Inferior parietal cortex (tissue), 1 donor: ENCODE results near the gene EXOSC5.
"Not testable (repeated sequence)": the region's sequence is repeated elsewhere in the genome, so short reads cannot be mapped to it uniquely, and the experiment has no call there.

Experiments
- DNase-seq: peaks from one replicate; pipeline ENCODE4 v3.0.0-alpha.2; 2016; ENCODE audit errors: extremely low spot score

Gene EXOSC5

DNA sequence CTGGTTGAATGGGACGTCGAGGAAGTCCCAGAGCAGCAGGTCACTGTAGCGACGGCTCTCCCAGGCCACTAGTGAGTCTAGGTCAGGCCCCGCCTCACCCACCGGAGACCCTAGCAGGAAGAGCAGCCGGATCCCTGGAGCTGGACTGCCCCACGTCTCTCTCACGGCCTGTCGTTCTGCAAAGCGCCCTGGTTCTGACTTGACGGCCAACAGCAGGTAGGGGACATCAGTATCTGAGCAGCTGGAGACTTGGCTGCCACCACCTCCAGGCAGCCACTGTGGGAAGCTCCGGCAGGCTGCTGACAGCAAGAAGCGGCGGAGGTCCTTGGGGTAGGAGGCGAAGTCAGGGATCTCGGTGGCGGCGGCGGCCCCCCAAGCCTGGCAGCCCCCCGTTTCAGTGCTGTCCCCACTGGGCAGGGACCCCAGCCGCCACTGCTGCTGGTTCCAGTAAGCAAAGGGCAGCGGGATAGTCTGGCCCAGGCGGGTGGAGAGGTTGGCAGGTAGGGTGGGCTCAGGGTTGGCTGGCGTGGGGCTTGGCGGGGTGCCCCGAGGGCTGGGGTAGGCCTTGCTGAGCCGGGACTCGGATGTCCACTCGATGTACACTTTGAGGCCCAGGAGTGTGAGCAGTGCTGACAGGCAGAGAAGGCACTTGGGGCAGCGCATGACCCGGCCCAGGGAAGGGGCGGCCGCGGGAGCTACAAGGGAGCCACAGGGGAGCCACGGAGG is 29.1 kb upstream of the EXOSC5 start:
- DNase-seq: no peak

DNA sequence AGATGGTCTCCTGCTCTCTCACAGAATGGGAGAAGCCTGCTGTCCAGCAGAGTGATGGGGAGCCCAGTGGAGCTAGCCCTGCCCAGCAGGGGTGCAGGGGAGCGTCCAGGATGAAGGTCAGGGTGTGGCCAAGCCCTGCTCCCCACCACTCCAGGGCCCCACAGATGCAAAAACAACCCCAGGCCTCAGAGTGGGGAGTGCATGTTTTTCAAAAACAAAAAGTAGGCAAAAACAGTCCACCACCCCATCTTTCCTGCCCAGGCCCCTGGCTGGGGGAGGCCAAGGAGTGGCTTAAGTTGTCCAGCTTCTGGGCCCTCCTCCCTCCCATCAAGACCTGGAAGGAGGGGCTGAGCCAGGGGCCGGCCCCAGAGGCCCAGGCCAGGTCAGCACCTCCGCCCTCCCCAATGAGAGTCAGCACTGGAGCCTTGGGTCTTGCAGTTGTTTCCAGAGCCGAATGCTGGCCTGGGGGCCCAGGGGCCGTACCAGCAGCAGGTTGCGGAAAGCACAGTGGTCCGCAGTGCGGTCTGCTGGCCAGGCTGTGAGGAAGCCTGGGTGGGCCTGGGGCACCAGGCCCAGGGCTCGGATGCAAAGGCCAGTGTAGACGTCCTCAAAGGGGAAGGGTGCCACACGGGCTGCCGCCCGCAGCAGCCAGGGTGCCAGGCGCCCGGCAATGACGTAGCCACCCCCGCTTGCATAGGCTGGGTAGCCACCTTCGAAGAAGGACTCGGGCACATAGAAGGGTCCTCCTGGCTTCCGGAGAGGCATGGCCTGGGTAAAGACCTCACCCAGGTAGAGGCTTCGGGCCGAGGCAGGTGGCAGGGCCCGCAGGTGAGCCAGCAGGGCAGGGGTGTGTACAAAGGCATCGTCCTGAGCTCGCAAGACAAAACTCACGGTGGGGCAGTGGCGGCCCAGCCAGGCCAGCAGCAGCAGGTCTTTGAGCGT is 28.3 kb upstream of the EXOSC5 start:
- DNase-seq: no peak

DNA sequence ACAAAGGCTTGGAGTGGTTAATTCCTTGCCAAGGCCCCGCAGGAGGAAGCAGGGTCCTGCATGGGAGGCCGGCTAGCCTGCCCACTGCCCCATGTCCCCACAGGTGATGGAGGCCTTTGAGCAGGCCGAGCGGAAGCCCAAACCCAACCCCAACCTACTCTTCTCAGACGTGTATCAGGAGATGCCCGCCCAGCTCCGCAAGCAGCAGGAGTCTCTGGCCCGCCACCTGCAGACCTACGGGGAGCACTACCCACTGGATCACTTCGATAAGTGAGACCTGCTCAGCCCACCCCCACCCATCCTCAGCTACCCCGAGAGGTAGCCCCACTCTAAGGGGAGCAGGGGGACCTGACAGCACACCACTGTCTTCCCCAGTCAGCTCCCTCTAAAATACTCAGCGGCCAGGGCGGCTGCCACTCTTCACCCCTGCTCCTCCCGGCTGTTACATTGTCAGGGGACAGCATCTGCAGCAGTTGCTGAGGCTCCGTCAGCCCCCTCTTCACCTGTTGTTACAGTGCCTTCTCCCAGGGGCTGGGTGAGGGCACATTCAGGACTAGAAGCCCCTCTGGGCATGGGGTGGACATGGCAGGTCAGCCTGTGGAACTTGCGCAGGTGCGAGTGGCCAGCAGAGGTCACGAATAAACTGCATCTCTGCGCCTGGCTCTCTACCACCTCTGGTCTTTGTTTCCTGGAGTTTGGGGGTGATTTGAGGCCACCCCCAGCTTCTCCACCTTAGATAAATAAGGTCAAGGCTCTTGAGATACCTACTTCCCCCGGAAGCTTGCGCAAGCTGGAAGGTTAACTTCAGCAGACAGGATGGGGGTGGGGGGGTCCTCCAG is 27.4 kb upstream of the EXOSC5 start:
- no peak for DNase-seq

DNA sequence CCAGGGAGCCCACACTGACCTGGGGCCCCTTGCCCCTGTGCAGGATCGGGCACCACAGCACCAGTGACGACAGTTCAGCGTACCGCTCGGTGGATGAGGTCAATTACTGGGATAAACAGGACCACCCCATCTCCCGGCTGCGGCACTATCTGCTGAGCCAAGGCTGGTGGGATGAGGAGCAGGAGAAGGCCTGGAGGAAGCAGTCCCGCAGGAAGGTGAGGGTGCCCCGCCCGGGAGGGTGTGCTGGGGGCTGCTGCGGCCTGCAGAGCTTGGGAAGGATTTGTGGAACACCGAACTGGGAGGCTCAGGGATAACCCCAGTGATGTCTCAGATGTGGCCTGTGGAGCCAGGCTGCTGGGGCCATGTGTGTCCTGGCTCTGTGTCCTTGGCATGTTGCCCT is 25.8 kb upstream of the EXOSC5 start:
- DNase-seq: no peak

DNA sequence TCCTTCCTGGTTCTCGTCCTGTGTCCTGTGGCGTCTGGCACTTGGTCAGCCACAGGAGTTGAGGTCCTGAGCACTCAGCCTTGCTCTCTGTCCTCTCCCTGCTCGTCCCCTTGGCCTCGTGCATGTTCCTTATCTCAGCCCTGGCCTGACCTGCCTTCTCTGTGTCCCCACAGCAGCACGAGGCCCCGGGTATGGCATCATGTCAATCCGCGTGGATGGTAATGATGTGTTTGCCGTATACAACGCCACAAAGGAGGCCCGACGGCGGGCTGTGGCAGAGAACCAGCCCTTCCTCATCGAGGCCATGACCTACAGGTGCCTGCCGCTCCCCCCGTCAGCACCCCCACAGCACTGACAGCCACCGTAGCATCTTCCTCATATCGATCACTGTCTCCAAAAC is 25.3 kb upstream of the EXOSC5 start:
- DNase-seq: no peak

DNA sequence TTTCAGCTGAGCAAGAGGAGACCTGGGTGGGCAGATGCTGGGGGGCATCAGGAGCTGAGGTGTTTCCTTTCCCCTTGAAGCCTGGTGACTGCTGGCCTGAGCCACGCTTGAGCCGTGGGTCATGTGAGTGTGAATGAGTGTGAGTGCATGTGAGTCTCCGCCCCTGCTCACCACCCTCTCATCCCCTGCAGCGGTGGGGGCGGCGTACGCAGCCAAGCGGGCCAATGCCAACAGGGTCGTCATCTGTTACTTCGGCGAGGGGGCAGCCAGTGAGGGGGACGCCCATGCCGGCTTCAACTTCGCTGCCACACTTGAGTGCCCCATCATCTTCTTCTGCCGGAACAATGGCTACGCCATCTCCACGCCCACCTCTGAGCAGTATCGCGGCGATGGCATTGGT is 24.8 kb upstream of the EXOSC5 start:
- DNase-seq: no peak

DNA sequence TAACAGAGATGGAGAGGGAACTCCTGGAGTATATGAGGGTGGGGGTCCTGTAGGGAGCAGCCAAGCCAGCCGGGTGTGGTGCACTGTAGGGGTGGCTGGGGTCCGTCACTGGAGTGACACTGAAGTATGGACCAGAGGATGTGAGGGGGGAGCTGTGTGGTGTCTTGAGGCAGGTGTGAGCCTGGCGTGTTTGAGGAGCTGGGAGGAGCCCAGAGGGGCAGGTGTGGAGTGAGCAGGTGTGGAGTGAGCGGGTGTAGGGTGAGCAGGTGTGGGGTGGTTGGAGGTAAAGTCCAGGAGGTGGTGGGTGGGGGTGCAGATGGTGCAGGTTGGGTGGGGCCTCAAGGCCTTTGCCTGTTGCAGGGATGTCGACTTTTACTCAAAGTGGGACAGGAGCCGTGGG is 24.2 kb upstream of the EXOSC5 start:
- no peak for DNase-seq

DNA sequence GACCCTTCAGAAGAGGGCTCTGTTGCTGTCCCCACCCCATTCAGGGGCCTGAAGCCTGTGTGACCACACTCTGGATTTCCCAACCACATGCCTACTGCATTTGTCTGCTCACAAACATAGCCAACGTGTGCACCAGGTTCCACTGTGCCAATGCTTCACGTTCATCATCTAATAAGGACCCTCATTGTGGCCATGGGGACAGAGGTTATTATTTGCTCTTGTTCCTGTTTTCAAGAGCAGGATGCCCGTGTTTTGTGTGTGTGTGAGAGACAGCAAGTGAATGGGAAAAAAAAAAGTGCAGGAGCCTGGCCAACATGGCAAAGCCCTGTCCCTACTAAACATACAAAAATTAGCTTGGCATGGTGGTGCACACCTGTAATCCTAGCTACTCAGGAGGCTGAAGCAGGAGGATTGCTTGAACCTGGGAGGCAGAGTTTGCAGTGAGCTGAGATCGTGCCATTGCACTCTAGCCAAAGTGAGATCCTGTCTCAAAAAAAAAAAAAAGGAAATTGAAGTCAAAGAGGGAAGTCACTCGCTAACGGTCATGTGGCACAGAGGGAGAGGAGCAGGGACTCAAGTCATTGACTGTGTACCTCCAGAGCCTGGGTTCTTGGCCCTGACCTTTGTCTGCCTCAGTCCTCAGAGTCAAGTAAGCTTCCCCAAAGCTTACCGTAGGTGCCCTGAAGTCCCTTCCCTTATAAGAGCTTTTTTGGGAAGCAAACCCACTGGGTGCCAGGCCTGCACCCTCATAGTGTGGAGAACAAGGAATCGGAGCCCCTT is 23.1 kb upstream of the EXOSC5 start:
- no peak for DNase-seq

DNA sequence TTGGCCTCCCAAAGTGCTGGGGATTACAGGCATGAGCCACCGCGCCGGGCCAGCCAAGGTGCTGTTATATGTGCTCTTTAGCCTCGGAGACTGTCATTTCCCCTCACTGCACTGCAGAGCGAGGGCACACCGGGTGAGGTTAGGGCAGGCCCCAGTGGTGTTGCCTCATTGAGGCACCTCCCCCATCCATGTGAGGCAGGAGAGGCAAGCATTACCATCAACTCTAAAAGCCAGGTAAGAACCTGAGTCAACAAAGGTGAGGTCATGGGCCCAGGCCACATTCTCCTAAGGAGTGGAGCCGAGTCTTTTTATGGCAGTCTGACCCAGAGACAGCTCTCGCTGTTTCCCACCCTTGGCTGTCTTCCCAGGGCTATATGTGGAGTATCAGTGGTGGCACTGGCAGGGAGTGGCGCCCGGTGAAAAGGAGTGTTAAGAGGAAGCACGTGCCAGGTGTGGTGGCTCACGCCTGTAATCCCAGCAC is 19.1 kb upstream of the EXOSC5 start:
- DNase-seq: no peak

DNA sequence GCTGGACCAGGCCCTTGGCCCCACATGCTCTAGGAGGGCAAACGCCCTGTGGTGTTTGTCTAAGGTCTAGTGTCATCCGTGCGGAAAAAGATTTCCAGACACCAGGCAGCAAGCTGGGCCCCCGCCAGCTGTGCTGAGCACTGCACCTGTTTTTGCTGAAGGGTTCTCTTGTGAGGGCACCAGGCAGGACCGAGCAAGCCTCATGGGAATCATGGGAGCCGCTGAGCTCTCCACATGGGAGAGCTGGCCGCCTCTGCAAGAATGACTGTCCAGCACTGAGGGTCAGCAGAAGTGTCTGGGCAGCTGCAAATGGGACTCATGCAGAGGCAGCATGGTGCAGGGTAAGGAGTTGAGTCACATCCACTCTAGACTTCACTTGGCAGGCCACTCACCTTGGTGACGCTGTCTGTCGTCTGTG is 18.0 kb upstream of the EXOSC5 start:
- no peak for DNase-seq

DNA sequence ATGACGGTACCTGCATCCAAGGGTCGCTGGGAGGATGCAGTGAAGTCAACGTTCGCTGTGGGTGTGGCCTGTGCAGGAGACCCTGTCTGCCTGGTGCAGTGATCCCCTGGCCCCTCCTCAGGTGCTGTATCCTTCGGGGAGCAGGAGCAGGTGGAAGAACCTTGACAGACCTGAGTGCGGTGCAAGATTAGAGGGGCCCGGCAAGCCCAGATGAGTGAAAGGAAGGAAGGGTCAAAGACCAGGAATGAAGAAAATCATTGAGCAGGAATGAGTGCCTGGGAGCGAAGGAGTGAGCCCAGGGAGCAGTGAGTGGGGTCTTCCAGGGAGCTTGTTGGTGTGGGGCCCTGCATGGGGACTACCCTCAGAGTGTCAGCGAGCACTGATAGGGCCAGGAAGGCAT is 17.3 kb upstream of the EXOSC5 start:
- DNase-seq: no peak

DNA sequence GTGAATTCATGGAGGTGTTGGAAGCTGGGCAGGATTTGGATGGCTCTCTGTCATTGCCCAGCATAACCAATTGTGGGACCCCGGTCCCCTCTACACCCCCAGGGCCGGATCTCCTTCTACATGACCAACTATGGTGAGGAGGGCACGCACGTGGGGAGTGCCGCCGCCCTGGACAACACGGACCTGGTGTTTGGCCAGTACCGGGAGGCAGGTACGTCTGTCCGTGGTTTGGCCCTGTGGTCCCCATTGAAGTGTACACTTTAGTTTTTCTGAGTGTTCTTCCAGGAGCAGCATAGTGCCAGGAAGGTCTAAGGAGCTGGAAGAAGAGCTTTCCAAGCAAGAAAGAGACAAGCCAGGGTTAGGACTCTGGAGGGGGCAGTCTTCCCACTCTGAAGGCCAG is 16.8 kb upstream of the EXOSC5 start:
- DNase-seq: no peak

DNA sequence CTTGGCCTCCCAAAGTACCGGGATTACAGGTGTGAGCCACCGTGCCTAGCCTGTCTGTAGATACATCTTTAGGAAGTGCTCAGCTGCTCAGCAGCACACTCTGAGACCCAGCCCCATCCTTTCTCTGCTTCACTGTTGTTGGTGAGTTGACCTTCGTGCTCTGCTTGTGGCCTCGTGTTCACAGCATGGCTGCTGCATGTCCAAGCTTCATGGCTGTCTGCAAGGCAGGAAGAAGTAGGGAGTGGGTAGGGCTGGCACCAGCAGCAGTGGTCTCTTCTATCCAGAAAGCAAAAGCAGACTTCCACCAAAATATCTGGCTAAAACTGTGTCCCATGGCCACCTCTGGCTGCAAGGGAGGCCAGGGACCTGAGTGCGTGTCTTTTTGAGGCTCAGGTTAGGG is 15.8 kb upstream of the EXOSC5 start:
- DNase-seq: no peak

DNA sequence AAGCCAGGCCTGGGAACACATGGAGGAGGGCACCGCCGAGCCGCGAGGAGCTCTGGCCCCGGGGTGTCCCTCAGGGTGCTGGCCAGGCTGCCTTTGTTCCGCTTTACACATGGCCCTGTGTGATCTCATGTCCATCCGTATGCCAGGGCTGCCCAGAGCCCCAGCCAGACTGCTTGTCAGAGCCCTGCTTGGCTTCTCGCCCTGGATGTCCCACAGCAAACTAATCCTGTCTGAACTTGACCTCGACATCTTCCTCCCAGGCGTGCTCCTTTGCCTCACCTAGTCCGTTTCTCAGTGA is 14.8 kb upstream of the EXOSC5 start:
- peak; percentile 57 for DNase-seq

DNA sequence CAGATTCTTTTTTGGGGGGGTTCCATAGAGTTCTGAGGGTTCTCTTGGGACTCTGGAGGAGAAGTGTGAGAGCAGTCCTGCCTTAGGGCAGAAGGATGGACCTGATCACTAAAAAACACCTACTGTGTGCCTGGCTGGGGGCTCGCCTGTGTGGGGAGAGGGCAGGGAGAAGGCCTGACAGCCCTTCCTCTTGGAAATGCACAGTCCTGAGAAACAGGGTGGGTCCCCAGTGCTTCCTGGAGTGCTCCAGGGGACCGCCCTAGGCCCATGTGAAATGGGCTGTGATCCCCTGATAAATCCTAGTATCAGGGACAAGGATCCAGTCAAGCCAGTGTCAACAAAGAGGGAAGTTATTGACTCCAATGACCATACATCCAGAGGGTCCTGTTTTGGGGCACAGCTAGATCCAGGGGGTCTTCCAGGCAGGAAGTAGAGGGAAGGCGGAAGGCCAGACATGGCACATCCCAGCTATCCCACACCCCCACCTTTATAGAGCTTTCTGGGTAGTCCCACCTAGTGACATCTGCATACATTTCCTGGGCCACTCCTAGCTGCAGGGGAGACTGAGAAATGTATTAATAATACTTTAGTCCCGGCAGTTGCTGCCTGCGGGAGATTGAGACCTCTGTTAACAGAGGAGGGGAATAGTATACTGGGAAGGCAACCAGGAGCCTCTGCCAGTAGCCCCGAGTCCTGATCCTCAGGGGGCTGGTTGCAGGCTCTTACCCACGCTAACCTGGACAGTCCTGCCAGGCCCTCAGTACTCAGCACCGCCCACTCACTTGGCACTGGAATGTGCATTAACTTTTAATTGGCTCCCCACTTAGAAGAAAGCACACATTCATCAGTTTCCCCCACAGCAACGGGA is 14.2 kb upstream of the EXOSC5 start:
- no peak for DNase-seq

DNA sequence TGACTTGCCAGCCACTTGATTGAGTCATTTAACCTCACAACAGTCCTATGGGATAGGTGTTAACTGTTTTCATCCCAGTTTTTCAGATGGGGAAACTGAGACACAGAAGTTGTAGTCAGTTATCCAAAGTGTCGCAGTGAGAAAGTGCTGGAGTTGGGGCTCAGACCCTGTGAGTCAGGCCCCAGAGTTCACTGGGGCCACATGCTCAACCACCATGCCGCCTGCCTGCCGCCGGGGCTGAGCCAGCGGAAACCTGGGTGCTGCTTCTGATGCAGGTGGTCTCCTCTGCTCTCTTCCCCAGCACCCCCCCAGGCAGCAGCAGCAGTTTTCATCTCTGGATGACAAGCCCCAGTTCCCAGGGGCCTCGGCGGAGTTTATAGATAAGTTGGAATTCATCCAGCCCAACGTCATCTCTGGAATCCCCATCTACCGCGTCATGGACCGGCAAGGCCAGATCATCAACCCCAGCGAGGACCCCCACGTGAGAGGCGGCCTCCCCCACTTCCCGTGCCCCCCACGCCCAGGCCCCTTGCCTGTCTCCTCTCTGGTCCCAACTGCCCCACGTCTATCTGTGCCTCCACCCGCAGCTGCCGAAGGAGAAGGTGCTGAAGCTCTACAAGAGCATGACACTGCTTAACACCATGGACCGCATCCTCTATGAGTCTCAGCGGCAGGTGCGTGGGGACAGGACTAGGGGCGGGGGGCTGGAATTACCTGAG is 13.3 kb upstream of the EXOSC5 start:
- no peak for DNase-seq

DNA sequence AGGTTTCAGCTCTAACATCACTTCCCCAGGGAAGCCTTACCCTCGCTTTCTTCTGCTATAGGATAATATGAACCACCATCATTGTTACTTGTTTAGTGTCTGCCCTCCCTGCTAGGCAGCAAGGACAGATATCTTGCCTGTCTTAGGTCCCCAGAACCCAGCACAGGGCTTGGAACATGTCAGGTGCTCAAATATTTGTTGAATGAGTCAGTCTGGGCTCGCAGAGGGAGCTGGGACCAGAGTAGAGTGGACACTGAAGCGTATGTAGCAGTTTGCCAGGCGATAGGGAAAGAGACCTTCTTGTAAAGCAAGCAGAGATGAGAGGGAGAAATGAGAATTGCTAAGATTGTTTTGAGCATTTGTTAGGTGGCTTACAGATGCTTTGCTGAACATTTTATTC is 12.1 kb upstream of the EXOSC5 start:
- no peak for DNase-seq

DNA sequence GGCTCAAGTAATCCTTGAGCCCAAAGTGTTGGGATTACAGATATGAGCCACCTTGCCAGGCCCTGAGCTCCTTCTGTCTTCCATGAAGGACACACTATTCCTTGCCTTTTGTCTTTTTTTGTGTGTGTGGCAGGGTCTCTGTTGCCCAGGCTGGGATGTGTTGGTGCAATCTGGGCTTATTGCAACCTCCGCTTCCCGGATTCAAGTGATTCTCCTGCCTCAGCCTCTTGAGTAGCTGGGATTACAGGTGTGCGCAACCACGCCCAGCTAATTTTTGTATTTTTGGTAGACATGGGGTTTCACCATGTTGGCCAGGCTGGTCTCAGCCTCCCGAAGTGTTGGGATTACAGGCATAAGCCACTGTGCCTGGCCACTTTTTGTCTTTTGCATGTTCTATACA is 11.7 kb upstream of the EXOSC5 start:
- DNase-seq: not testable (repeated sequence)

DNA sequence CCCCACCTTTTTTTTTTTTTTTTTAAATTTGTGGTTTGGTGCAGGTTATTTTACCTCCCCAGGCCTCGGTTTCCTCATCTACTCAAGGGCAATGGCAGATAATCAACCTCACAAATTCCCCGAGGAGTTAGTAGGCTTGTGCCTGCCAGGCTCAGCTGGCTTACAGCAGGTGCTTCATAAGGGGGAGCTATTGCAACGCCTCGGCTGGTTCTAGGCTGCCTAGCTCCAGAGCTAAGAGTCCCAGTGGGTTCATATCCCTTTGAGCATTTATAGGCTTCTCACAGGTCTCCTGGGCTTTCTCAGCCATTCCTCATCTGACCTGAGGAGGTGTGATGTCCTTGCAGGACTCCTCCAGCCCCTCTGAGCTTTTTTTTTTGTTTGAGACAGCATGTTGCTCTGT is 11.1 kb upstream of the EXOSC5 start:
- DNase-seq: no peak

DNA sequence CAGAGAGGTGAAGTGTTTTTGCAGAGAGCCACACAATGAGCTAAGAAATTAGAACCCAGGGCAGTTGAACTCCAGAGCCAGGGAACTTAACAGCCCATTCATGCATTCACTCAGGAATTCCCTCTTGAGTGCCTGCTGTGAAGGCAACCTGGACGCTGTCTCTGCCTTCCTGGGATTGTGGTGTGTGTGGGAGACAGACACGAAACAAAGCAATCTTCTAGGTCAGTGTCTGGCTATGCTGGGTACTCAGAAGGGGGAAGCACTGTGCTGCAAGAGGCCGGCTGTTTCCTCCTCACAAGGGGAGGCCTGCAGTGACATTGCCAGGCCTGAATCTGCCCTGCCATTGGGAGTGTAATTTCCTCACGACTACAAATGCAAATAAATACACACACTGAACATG is 10.1 kb upstream of the EXOSC5 start:
- DNase-seq: no peak
